Medulla oblongata (tissue), 1 donor: Measurements from ENCODE around the gene HMGA1.

ENCODE experiments used
- DNase-seq: peaks from one replicate; pipeline ENCODE4 v3.0.0-alpha.2; 2015; ENCODE audit errors: extremely low spot score

The HMGA1 gene

GRCh38 chr6:34223956-34224940 is 12.4 kb upstream of the HMGA1 start:
- DNase-seq, result peak; percentile 94

- no peak for DNase-seq
These were observed 11.1 kb upstream of the HMGA1 start for GRCh38 chr6:34225551-34225950.

- no peak for DNase-seq
These were observed 10.6 kb upstream of the HMGA1 start for GRCh38 chr6:34226066-34226465.

- DNase-seq, result no peak
These were observed 9.7 kb upstream of the HMGA1 start for GRCh38 chr6:34226731-34227586.

- no peak for DNase-seq
These were observed 8.8 kb upstream of the HMGA1 start for GRCh38 chr6:34227761-34228421.

- no peak for DNase-seq
These were observed 6.8 kb upstream of the HMGA1 start for GRCh38 chr6:34229877-34230276.

GRCh38 chr6:34230653-34231371 is 5.9 kb upstream of the HMGA1 start:
- no peak for DNase-seq

GRCh38 chr6:34231566-34232336 is 4.9 kb upstream of the HMGA1 start:
- DNase-seq, result no peak

GRCh38 chr6:34232901-34233300 is 3.8 kb upstream of the HMGA1 start:
- DNase-seq, result peak; percentile 65

- DNase-seq, result no peak
These were observed 2.8 kb upstream of the HMGA1 start for GRCh38 chr6:34233867-34234266.

GRCh38 chr6:34234667-34235306 is 1.9 kb upstream of the HMGA1 start:
- DNase-seq, result no peak

GRCh38 chr6:34235307-34236130 is 1.2 kb upstream of the HMGA1 start:
- no peak for DNase-seq

GRCh38 chr6:34236131-34236442 is 586 bp upstream of the HMGA1 start:
- no peak for DNase-seq

- DNase-seq, result no peak
These were observed 646 bp downstream of the HMGA1 start for GRCh38 chr6:34237316-34237721.

- peak; percentile 48 for DNase-seq
These were observed 1.3 kb downstream of the HMGA1 start for GRCh38 chr6:34237722-34238584.

GRCh38 chr6:34238585-34239499 is 2.2 kb downstream of the HMGA1 start:
- no peak for DNase-seq

- DNase-seq, result no peak
These were observed 2.8 kb downstream of the HMGA1 start for GRCh38 chr6:34239500-34239825.
